GM12878 (cell line): Measurements from ENCODE around the gene NOTCH4. TPM values are rescaled to one million over a fixed set of nuclear protein-coding genes. Genes with fewer than 3 reads are reported as not detected.

Experiments
- ATAC-seq: fragments of 200-7000 bp; cut with Tn5 transposase; 3 replicates; pipeline ENCODE4 v1.9.1; 2020; ENCODE audit warnings: mild to moderate bottlenecking, moderate library complexity
- BruUV-seq: library from RNA; stranded (reverse); fragments of 400-500 nt; replicated peaks from 2 replicates; lab custom pipeline; 2021; lab: Mats Ljungman, UMichigan
- CTCF ChIA-PET: fragments of 300-600 bp; sonication (Branson Sonifier 250); formaldehyde crosslinking; extraction: SDS; loops from one replicate; lab custom pipeline; 2021; ENCODE audit warnings: inconsistent platforms; lab: Yijun Ruan, JAX
- POLR2A ChIA-PET: fragments of 350-600 bp; formaldehyde crosslinking; extraction: SDS; loops from one replicate; lab custom pipeline; 2021; ENCODE audit warnings: inconsistent platforms; lab: Charles Lee
- RAD21 ChIA-PET: fragments of 300-600 bp; sonication (Branson Sonifier 250); formaldehyde crosslinking; loops from one replicate; lab custom pipeline; 2023; ENCODE audit warnings: antibody characterized with exemption; ENCODE audit not compliant: unreplicated experiment; lab: Charles Lee
- SMC1A ChIA-PET: fragments of 300-600 bp; sonication (Branson Sonifier 250); formaldehyde crosslinking; loops from one replicate; lab custom pipeline; 2023; ENCODE audit not compliant: unreplicated experiment, uncharacterized antibody; lab: Charles Lee
- DNase-seq: peaks from one replicate; pipeline ENCODE4 v3.0.0-alpha.2; 2011; ENCODE audit warnings: low read depth, low spot score
- FAIRE-seq: peaks from 3 replicates; lab custom pipeline; 2011; peaks lifted over from hg19 to GRCh38; lab: Jason Lieb, UNC
- H2AFZ ChIP-seq: 2 replicates; pipeline ENCODE4 v1.6.0; 2011; ENCODE audit warnings: low read depth, low read length, control low read depth; ENCODE audit not compliant: control insufficient read depth
- H3K27ac ChIP-seq: 2 replicates; pipeline ENCODE4 v1.5.1; 2011; ENCODE audit warnings: control low read depth; ENCODE audit not compliant: control insufficient read depth, insufficient read depth
- H3K27me3 ChIP-seq, 2 experiments: replicated peaks in 1 of 2; 2 replicates each; pipeline versions ENCODE4 v1.6.0 to v1.6.1; 2011; ENCODE audit warnings: low read length in 1 of 2; ENCODE audit not compliant: control insufficient read depth in 2 of 2, insufficient read depth in 2 of 2
- H3K36me3 ChIP-seq, 2 experiments: 2 replicates each; pipeline ENCODE4 v1.5.1; 2011; ENCODE audit warnings: low read length in 1 of 2; ENCODE audit not compliant: control insufficient read depth in 2 of 2, insufficient read depth in 2 of 2
- H3K4me1 ChIP-seq: 2 replicates; pipeline ENCODE4 v1.6.1; 2011; ENCODE audit warnings: mild to moderate bottlenecking, low read length, moderate library complexity, mixed read lengths; ENCODE audit not compliant: control insufficient read depth, insufficient read depth
- H3K4me2 ChIP-seq: 2 replicates; pipeline ENCODE4 v1.6.0; 2011; ENCODE audit warnings: control low read depth; ENCODE audit not compliant: control insufficient read depth, insufficient read depth
- H3K4me3 ChIP-seq: fragments of 200-600 bp; sonication (generic); 2 replicates; pipeline ENCODE4 v1.5.1; 2016
- H3K79me2 ChIP-seq: 2 replicates; pipeline ENCODE4 v1.6.0; 2011; ENCODE audit warnings: low read length; ENCODE audit not compliant: control insufficient read depth, insufficient read depth
- H3K9ac ChIP-seq: 2 replicates; pipeline ENCODE4 v1.8.0; 2011; ENCODE audit warnings: low read length, control low read depth, mixed read lengths; ENCODE audit not compliant: control insufficient read depth, insufficient read depth
- H3K9me3 ChIP-seq: replicated peaks from 3 replicates; pipeline ENCODE4 v1.5.1; 2011; ENCODE audit warnings: mild to moderate bottlenecking, low read length; ENCODE audit not compliant: control insufficient read depth, insufficient read depth
- H4K20me1 ChIP-seq: 2 replicates; pipeline ENCODE4 v1.6.0; 2011; ENCODE audit not compliant: control insufficient read depth, insufficient read depth
- FOXK2 ChIP-seq: fragments of 450-650 bp; IDR thresholded peaks from 2 replicates; pipeline ENCODE4 v1.6.1; 2017; ENCODE audit warnings: mild to moderate bottlenecking, moderate library complexity
- NR2C2 ChIP-seq: IDR thresholded peaks from 2 replicates; pipeline ENCODE4 v1.6.1; 2011; ENCODE audit warnings: borderline replicate concordance, low read depth; ENCODE audit not compliant: control insufficient read depth, insufficient read length
- NRF1 ChIP-seq: conservative IDR thresholded peaks from 2 replicates; pipeline ENCODE4 v1.6.1; 2011; ENCODE audit warnings: mild to moderate bottlenecking, low read depth, low read length, improper control_type of control experiment
- RBBP5 ChIP-seq: fragments of 200-600 bp; sonication (generic); conservative IDR thresholded peaks from 2 replicates; pipeline ENCODE4 v1.6.1; 2016
- WGBS: methylation state at CpG from one replicate; pipeline ENCODE4 v1.1.6; 2016; ENCODE audit warnings: low lambda C conversion rate; ENCODE audit not compliant: insufficient replicate concordance, insufficient coverage; ENCODE audit errors: missing lambda C conversion rate; 5-methylcytosine and 5-hydroxymethylcytosine counted together
- in situ Hi-C: fragments of 300-500 bp; cut with MboI; formaldehyde crosslinking; loops from 9 replicates; pipeline ENCODE4 v1.14.3; 2018; ENCODE audit warnings: mixed read lengths
- intact Hi-C: fragments of 100-400 bp; cut with micrococcal nuclease; formaldehyde crosslinking; loops from one replicate; pipeline ENCODE4 v1.14.2; 2022; ENCODE audit not compliant: unreplicated experiment
- polyA plus RNA-seq, 11 experiments: library from polyadenylated mRNA; depleted of rRNA in 4 of 11; unstranded in 6 of 11; stranded (reverse) in 5 of 11; fragments of >200 nt; fragmentation: Nextera tagmentation in 4 of 11; fragmentation: Illumina TruSeq in 1 of 11; extraction: Ambion mirVana in 4 of 11; extraction: Trizol in 1 of 11; gene quantifications; 1 replicate in 1 of 11; 2 replicates in 10 of 11; pipeline versions ENCODE4 v1.2.1 to v1.2.3, GENCODE V29; 2011 to 2016; ENCODE audit warnings: inconsistent platforms in 2 of 11, missing spikeins in 2 of 11, low read depth in 1 of 11
- total RNA-seq, 4 experiments: library from RNA; depleted of rRNA in 3 of 4; stranded (reverse); fragments of >200 nt in 3 of 4; fragmentation: Illumina TruSeq in 1 of 4; extraction: Trizol in 1 of 4; gene quantifications; 2 replicates each; pipeline versions ENCODE4 v1.2.1 to v1.2.3, GENCODE V29; 2013 to 2021

Gene NOTCH4
- total and polyA plus RNA-seq, 10 of the 15 experiments (the other 5 are each of a cell fraction or from before 2014, with no cell fraction given) = 0.66 to 3.3 (median 1.4) TPM

DNA sequence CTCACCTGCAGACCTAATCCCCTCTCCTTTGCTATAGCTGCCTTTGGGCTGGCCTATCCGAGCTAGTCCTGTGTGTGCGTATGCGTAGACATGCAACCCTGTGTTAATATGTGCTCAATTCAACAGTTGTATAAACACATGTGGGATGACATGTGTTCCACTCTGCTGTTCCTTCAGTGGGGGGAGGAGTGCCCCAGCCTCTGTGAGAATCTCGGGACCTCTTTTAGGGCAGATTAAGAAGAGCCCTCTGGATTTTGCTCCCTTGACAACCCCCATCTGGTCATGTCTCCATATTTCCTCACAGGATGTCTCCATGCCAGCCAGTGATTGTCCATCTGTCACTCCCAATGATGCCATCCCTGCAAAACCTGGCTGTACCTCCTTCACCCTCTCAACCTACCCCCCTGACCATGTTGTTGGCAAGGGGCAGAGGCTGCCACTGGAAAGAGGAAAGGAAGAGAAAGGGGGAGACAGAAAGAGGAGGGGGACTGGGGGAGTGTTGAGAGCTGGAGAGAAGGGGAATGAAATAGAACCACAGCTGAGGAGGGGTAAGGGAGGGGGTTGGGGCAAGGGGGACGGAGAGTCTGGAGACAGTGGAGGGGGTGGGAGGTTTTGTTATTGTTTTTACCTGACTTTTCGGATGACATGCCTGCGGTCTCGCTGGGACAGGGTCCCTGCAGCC lies 72.5 kb downstream of the NOTCH4 start:
- in situ Hi-C loops (no loop called here), intact Hi-C loops (loop anchor here (10.0 kb wide), 1 partner anchor 107 kb away; no protein-coding TSS in a partner anchor)
- FAIRE-seq (no peak), DNase-seq (no peak), ATAC-seq (no peak)
- Histone ChIP-seq H3K36me3 (no peaks in the 10 kb centered on the region; a peak in 1 of 4 replicates), H2AFZ (no peak overlapping the region), H3K4me2 (no peak overlapping the region), H3K4me1 (peaks cover 3% of the 10 kb centered on the region; the same call in 1 of the 2 replicates), H3K27ac (no peak overlapping the region), H4K20me1 (no peaks in the 10 kb centered on the region), H3K9ac (no peak overlapping the region), H3K79me2 (no peaks in the 10 kb centered on the region), H3K9me3 (no peaks in the 10 kb centered on the region; the same call in 2 of the 3 replicates), H3K4me3 (no peak overlapping the region), H3K27me3 (peaks cover 9% of the 10 kb centered on the region in 2 experiments)
- ChIA-PET CTCF (interaction anchor here (1.5 kb wide), 1 partner anchor 33 kb away, joined by 4 read pairs; no protein-coding TSS in a partner anchor), RAD21 (interaction anchor here (1.2 kb wide), 1 partner anchor 39 kb away, joined by 3 read pairs; the partner anchor contains the start of gene PBX2), SMC1A (no interaction called here), POLR2A (interaction anchor here (1.0 to 1.1 kb wide), 2 partner anchors 21 to 23 kb away, joined by 4 to 8 read pairs; partner anchors contain the start of gene ATF6B)
- WGBS = 29% methylated on average over 7 of the region's 8 CpGs
- TF ChIP-seq FOXK2 (no peak), NR2C2 (no peak), NRF1 (no peak), RBBP5 (no peak)
- no TSS peak for BruUV-seq
